Heart right ventricle (tissue), 16 donors: ENCODE results near the gene LMOD3. TPM values are rescaled to one million over a fixed set of nuclear protein-coding genes. Genes with fewer than 3 reads are reported as not detected.

ENCODE experiments used
- ATAC-seq, 8 donors: fragments of 200-7000 bp; cut with Tn5 transposase; one replicate each; pipeline ENCODE4 v1.9.1; 2020; ENCODE audit warnings: mild to moderate bottlenecking in 8 of 8, moderate library complexity in 8 of 8, moderate number of reproducible peaks in 1 of 8
- DNase-seq, 2 donors: peaks; one replicate each; pipeline ENCODE4 v3.0.0-alpha.2; 2020
- H3K27ac ChIP-seq, 10 donors: fragments of 200-600 bp; sonication (generic) in 2 of 10; one replicate each; pipeline versions ENCODE4 v1.5.0 to v1.8.0; 2020 to 2022; ENCODE audit warnings: mild to moderate bottlenecking in 3 of 10
- H3K27me3 ChIP-seq, 7 donors: fragments of 200-600 bp; one replicate each; pipeline ENCODE4 v1.8.0; 2021 to 2022; ENCODE audit warnings: mild to moderate bottlenecking in 2 of 7
- H3K36me3 ChIP-seq, 9 donors: fragments of 200-600 bp; sonication (generic) in 1 of 9; one replicate each; pipeline versions ENCODE4 v1.5.0 to v1.8.0; 2020 to 2022; ENCODE audit warnings: mild to moderate bottlenecking in 2 of 9
- H3K4me1 ChIP-seq, 9 donors: fragments of 200-600 bp; sonication (generic) in 1 of 9; one replicate each; pipeline versions ENCODE4 v1.5.0 to v1.8.0; 2020 to 2022; ENCODE audit warnings: mild to moderate bottlenecking in 4 of 9
- H3K4me3 ChIP-seq, 10 donors: fragments of 200-600 bp; sonication (generic) in 2 of 10; one replicate each; pipeline versions ENCODE4 v1.5.0 to v1.8.0; 2020 to 2022; ENCODE audit warnings: mild to moderate bottlenecking in 7 of 10, moderate library complexity in 2 of 10
- H3K9me3 ChIP-seq, 11 donors: fragments of 200-600 bp in 10 of 11; sonication (generic) in 2 of 11; one replicate each; pipeline versions ENCODE4 v1.5.0 to v1.8.0; 2013 to 2022; ENCODE audit warnings: mild to moderate bottlenecking in 2 of 11, control low read depth in 1 of 11, moderate library complexity in 1 of 11
- WGBS, 2 donors: extraction: QIAGEN DNeasy Blood & Tissue Kit; methylation state at CpG; one replicate each; pipeline ENCODE4 v1.1.7; 2013; ENCODE audit warnings: inconsistent platforms in 1 of 2; 5-methylcytosine and 5-hydroxymethylcytosine counted together
- intact Hi-C, 10 donors: fragments of 100-400 bp; cut with DNase I; formaldehyde crosslinking; loops; one replicate each; pipeline versions ENCODE4 v1.11.1 to v1.14.2; 2022
- long read RNA-seq, 3 donors: library from polyadenylated mRNA; unstranded; transcript quantifications; one replicate each; pipeline ENCODE4 v2.0.0, GENCODE V29; 2020 to 2021
- polyA plus RNA-seq, 2 donors: library from polyadenylated mRNA; stranded (reverse); fragments of 200-250 nt; gene quantifications; one replicate each; pipeline ENCODE4 v1.2.3, GENCODE V29; 2013
- total RNA-seq, 10 donors: library from RNA; stranded (reverse); fragmentation: NEBNext Ultra II Directional in 3 of 10; extraction: Animal tissue kit (Norgen Biotek cat#: 25700) in 3 of 10; gene quantifications; one replicate each; pipeline versions ENCODE4 v1.2.1 to v1.2.4, GENCODE V29; 2021 to 2023
- TF ChIP-seq, protein P1 (sequence below), 9 donors: fragments of 200-600 bp; sonication (generic) in 2 of 9; IDR thresholded peaks; one replicate each; pipeline versions ENCODE4 v1.5.0 to v1.8.0; 2021 to 2022; ENCODE audit warnings: antibody characterized with exemption in 9 of 9, mild to moderate bottlenecking in 5 of 9, moderate library complexity in 1 of 9
- donor health status: Arrhythmogenic right ventricular cardiomyopathy.
- donor health status: ischemic (EF 13 %, LVEDD 7.1; RV severe dilation, severe dysfunction).
- donor health status: healthy with polysubstance abuse.
- donor health status: DM: no; HTN: yes; CAD: no.
- donor health status: DM: no; HTN: no; CAD: no.
- donor health status: ischemic (EF 25% LVEDD 6.9; RV normal size, moderate dysfunction).
- donor health status: ischemic (EF 25% LVEDD 5.7; RV mildly dilated, moderate dysfunction).
- donor health status: healthy.
- donor health status: DM: yes; HTN: yes; CAD: no.
- donor health status: Ischemic cardiomyopathy.
- donor health status: ischemic (EF 35%, LVEDD 5.7; RV mildly dilated, moderate dysfunction).
- donor health status: nonischemic (EF 11% LVEDD 7.7; RV severe dilation, severe dysfunction).
- donor health status: DM: yes; HTN: yes; CAD: no.
- donor health status: PGD.
- donor health status: ischemic (EF 29% LVEDD 5.4; RV normal size, mild dysfunction).
- donor health status: nonischemic (EF 23%, LVEDD 6.1; RV moderate dilation, normal function).

LMOD3 gene
- total RNA-seq (100 to 1,000 TPM; 122 to 240 (median 188) TPM), polyA plus RNA-seq (10 to 100 TPM; 28.6 to 96.1 TPM)
- long read RNA-seq, donor 1, full-length matches to known transcripts = 27 of 61 reads
- long read RNA-seq, donor 1, partial matches to known transcripts = 16 of 61 reads
- long read RNA-seq, donor 1, other reads (novel, unspliced or antisense) = 18 of 61 reads
- long read RNA-seq, donor 2, full-length matches to known transcripts = 48 of 131 reads
- long read RNA-seq, donor 2, partial matches to known transcripts = 40 of 131 reads
- long read RNA-seq, donor 2, other reads (novel, unspliced or antisense) = 43 of 131 reads
- long read RNA-seq, donor 3, full-length matches to known transcripts = 54 of 82 reads
- long read RNA-seq, donor 3, partial matches to known transcripts = 23 of 82 reads
- long read RNA-seq, donor 3, other reads (novel, unspliced or antisense) = 5 of 82 reads

DNA sequence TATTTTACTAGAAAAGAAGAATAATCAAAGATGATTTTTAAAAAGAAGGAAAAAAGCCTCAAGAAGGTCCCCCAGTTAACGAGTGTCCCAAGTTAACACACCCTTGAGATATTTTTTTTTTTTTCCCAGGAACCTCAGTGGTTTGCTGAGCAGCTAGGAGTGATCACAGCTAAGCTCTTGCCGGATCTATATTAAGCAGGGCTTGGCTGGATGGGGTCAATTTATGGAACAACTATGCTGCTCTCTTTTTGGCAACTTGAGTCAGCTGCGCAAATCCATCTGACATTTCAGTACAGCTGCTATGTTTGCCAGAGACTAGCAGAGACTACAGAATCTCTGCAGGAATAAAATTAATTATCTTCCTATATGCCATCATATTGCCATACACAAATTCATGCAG is at the start of gene LMOD3:
TSS of gene LMOD3 (minus strand) at position 193 of the 400 bp plus-strand sequence. CDS start 209 bp downstream, outside the sequence.
- TF ChIP-seq, protein P1, sequence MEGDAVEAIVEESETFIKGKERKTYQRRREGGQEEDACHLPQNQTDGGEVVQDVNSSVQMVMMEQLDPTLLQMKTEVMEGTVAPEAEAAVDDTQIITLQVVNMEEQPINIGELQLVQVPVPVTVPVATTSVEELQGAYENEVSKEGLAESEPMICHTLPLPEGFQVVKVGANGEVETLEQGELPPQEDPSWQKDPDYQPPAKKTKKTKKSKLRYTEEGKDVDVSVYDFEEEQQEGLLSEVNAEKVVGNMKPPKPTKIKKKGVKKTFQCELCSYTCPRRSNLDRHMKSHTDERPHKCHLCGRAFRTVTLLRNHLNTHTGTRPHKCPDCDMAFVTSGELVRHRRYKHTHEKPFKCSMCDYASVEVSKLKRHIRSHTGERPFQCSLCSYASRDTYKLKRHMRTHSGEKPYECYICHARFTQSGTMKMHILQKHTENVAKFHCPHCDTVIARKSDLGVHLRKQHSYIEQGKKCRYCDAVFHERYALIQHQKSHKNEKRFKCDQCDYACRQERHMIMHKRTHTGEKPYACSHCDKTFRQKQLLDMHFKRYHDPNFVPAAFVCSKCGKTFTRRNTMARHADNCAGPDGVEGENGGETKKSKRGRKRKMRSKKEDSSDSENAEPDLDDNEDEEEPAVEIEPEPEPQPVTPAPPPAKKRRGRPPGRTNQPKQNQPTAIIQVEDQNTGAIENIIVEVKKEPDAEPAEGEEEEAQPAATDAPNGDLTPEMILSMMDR (IDR thresholded peaks at IDR 0.05) = no peak
- peaks cover 0 to 6% (median 0%) of the 10 kb centered on the region in 9 donors for H3K36me3 ChIP-seq
- peaks cover 0 to 10% (median 6%) of the 10 kb centered on the region in 9 donors for H3K4me1 ChIP-seq
- H3K4me3 ChIP-seq = peak within 1 kb of the TSS; percentile 20 to 58 (median 42)
- H3K27ac ChIP-seq = peak within 1 kb of the TSS; percentile 47 to 88 (median 73)
- H3K27me3 ChIP-seq = no peaks in the 10 kb centered on the region
- ATAC-seq = peak; percentile 67 to 92 (median 88)
- DNase-seq = peak in 1 of 2 donors; percentile 50
- 42 to 51% methylated on average over 3 of the region's 3 CpGs for WGBS, 2 donors
- no peaks in the 10 kb centered on the region for H3K9me3 ChIP-seq
- intact Hi-C loops = loop anchor here in 2 of 10 donors (5.0 kb wide), 1 partner anchor 40 kb away; the partner anchor contains the start of genes ARL6IP5 (in 2 of the 2) and UBA3 (in 2 of the 2)

DNA sequence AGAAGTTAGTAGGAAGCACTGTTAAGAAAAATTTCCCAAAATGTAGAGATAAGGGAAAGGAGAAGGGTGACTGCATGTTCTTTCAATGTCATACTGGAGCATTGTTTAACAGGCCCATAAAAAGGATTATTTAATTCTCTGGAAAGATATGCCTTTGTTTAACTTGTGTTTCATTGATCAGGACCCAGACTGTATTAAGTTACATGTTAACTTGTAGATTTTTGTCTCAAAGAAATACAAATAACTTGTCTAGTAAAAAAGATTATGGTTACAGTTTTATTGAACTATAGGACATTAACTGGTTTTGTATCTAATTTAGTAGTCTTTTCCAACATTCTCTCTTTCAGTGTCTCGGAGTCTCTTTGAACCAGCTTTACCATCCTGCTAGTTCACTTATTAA is 49.7 kb upstream of the LMOD3 start:
- Histone ChIP-seq H3K4me1 (peaks cover 0 to 29% (median 10%) of the 10 kb centered on the region in 9 donors), H3K9me3 (no peaks in the 10 kb centered on the region), H3K4me3 (no peak overlapping the region), H3K27me3 (no peaks in the 10 kb centered on the region), H3K36me3 (peaks cover 0 to 84% (median 11%) of the 10 kb centered on the region in 9 donors), H3K27ac (no peak overlapping the region)
- intact Hi-C loops = no loop called here
- DNase-seq (no peak), ATAC-seq (no peak)
- TF ChIP-seq, protein P1 (IDR thresholded peaks at IDR 0.05) = no peak
- 95 to 100% methylated on average over 1 of the region's 1 CpG for WGBS, 2 donors

DNA sequence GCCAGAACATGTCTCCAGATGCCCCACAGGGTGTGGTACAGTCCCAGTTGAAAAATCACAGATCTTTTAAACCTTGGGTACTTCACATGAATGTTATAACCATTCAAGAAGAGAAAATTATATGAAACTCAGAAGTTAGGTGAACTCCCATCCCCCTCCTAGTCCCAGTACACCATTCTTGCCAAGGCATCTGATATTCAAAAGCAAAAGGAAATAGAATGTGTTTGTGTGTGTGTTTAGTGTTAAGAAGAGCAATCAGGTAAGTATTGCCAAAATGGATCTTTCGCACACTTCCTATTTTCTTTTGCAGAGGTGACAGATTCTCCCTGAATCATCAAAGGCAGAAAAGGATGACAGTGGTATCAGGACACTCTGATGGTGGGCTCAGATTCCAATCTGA is 44.1 kb upstream of the LMOD3 start:
- no peaks in the 10 kb centered on the region for H3K9me3 ChIP-seq
- intact Hi-C loops = loop anchor here in 3 of 10 donors (2.0 to 10.0 kb wide), 3 partner anchors 140 to 501 kb away; no protein-coding TSS in a partner anchor
- peaks cover 0 to 6% (median 0%) of the 10 kb centered on the region in 9 donors for H3K4me1 ChIP-seq
- DNase-seq (no peak), ATAC-seq (no peak)
- 93 to 97% methylated on average over 1 of the region's 1 CpG for WGBS, 2 donors
- no peaks in the 10 kb centered on the region for H3K27me3 ChIP-seq
- no peak overlapping the region for H3K27ac ChIP-seq
- TF ChIP-seq, protein P1 (IDR thresholded peaks at IDR 0.05) = no peak
- no peak overlapping the region for H3K4me3 ChIP-seq
- peaks cover 0 to 30% (median 10%) of the 10 kb centered on the region in 9 donors for H3K36me3 ChIP-seq

DNA sequence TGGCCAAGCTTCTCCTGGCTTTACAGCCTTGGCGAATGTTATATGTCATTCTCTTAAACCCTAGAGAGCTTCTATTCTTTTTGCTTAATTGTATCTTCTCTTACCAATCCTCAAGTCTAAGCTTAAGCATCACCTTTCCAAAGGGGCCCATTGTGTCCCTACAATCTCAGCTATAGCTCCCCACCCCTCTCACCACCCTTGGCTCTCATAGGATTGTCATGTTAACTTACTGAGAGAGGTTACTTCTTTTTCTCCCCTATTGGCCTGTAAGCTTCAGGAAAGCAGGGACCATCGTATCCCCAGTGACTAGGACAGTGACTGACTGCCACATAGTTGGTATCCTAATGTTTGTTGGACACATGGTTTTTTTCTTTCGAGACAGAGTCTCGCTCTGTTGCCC is 43.3 kb upstream of the LMOD3 start:
- Histone ChIP-seq H3K4me1 (peaks cover 0 to 8% (median 0%) of the 10 kb centered on the region in 9 donors), H3K36me3 (peaks cover 0 to 23% (median 3%) of the 10 kb centered on the region in 9 donors), H3K4me3 (no peak overlapping the region), H3K9me3 (no peaks in the 10 kb centered on the region), H3K27ac (no peak overlapping the region), H3K27me3 (no peaks in the 10 kb centered on the region)
- no peak for DNase-seq
- ATAC-seq = no peak
- TF ChIP-seq, protein P1 (IDR thresholded peaks at IDR 0.05) = no peak
- WGBS, 2 donors = 98% methylated on average over 4 of the region's 4 CpGs
- intact Hi-C loops = loop anchor here in 3 of 10 donors (2.0 to 10.0 kb wide), 3 partner anchors 141 to 502 kb away; no protein-coding TSS in a partner anchor
